Epithelial cell of umbilical artery (primary cell): Measurements from ENCODE around the gene TF. TPM values are rescaled to one million over a fixed set of nuclear protein-coding genes. Genes with fewer than 3 reads are reported as not detected.

Experiments used
- total RNA-seq: library from RNA; depleted of rRNA; stranded (reverse); fragments of >200 nt; gene quantifications from 2 replicates; pipeline ENCODE4 v1.2.3, GENCODE V29; 2014

Gene TF
- under 0.01 TPM in 1 of 2 replicates, not detected in the other for total RNA-seq

DNA sequence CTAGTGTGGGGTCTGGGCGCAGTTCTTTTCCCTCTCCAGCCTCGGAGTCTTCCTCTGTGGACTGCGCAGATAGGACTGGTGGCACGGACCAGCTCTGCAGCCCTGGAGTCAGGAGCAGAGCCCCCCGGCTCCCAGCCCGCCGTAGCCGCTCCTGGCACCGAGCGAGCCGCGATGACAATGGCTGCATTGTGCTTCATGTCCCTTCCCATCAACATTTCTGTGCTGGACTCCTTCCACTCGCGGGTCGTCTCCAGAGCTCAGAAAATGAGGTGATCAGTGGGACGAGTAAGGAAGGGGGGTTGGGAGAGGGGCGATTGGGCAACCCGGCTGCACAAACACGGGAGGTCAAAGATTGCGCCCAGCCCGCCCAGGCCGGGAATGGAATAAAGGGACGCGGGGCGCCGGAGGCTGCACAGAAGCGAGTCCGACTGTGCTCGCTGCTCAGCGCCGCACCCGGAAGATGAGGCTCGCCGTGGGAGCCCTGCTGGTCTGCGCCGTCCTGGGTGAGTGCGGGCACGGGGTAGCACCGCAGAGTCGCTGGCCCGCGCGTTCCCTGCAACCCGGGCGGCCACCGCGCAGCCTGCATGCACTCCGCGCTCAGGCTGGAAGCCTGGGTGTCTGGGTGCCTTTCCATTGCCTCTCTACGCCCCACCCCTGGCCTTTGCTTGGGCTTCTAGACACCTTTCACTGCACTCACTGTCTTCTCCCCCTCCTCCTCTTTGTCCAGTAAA lies at the start of gene TF:
Gene TF (plus strand): TSS at position 413 of the 731 bp plus-strand sequence. CDS start 48 bp downstream, at position 461.

DNA sequence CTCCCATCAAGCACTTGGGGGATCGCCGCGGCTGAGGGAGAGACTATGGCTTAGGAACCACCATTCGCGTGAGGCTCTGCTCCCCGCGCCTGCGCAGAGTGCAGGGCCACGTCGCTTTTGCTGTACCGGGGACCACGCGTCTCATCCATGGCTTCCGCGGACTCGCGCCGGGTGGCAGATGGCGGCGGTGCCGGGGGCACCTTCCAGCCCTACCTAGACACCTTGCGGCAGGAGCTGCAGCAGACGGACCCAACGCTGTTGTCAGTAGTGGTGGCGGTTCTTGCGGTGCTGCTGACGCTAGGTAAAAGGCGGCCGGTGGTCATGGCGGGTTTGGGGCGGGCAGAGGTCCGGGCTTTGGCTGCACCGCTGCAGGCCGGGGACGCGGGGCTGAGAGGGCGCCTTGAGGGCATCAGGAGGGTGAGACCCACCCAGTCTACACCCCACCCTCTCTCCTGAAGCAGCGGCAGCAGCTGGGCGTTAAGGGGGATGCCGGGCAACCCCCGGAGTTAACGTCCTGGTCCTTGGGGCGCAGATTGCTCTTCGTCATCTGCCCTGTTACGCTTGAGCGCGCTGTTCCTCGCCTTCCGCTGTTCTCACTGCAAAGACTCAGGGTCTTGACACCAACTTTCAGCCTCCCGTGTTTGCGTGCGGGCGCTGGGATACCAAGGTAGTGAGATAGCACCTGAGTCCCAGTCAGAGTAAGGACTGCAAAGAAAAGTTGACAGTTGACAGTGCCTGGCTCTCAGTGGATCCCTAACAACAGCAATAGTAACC lies 59.7 kb downstream of the TF start, which contains the start of gene SRPRB:
Gene SRPRB (plus strand): TSS at position 114 of the 774 bp plus-strand sequence. CDS start 34 bp downstream, at position 148.

Other genes starting within 250 kb of the TF start
- 195 and 288 TPM in 2 replicates for gene CDV3, start 172.7 kb upstream of the TF start, total RNA-seq
- gene TOPBP1, start 84.5 kb upstream of the TF start, total RNA-seq, result 25.3 and 34.2 TPM in 2 replicates
- gene SRPRB, start 59.4 kb downstream of the TF start, total RNA-seq, result 76.0 and 92.3 TPM in 2 replicates
- 0.32 and 0.61 TPM in 2 replicates for gene RAB6B, start 149.5 kb downstream of the TF start, total RNA-seq